Panc1 (cell line): ENCODE measurements around the gene AGPAT4. TPM values are rescaled to one million over a fixed set of nuclear protein-coding genes. Genes with fewer than 3 reads are reported as not detected.
A peak's percentile ranks its signal among the peaks of the same experiment; 100 is the strongest.

Experiments used
- ATAC-seq: fragments of 200-7000 bp; cut with Tn5 transposase; 2 replicates; pipeline ENCODE4 v1.9.1; 2020; ENCODE audit warnings: mild to moderate bottlenecking, moderate library complexity
- BruUV-seq: library from RNA; stranded (reverse); fragments of 400-500 nt; replicated peaks from 2 replicates; lab custom pipeline; 2021; lab: Mats Ljungman, UMichigan
- CTCF ChIA-PET: fragments of 300-600 bp; sonication (Branson Sonifier 250); formaldehyde crosslinking; loops from one replicate; lab custom pipeline; 2022; ENCODE audit warnings: antibody characterized with exemption; lab: Charles Lee
- POLR2A ChIA-PET: fragments of 300-600 bp; sonication (Branson Sonifier 250); formaldehyde crosslinking; loops from one replicate; lab custom pipeline; 2022; ENCODE audit warnings: antibody characterized with exemption; lab: Charles Lee
- DNase-seq: peaks from one replicate; pipeline ENCODE4 v3.0.0-alpha.2; 2010; ENCODE audit warnings: low read depth, low spot score
- H3K27ac ChIP-seq: 2 replicates; pipeline ENCODE4 v1.5.1; 2011; ENCODE audit warnings: mild to moderate bottlenecking, low read length, inconsistent platforms
- H3K27me3 ChIP-seq: fragments of 200-500 bp; sonication (Bioruptor generic); 2 replicates; pipeline ENCODE4 v1.6.0; 2014; ENCODE audit warnings: low read length, inconsistent platforms; ENCODE audit not compliant: control insufficient read depth, insufficient read depth
- H3K36me3 ChIP-seq: fragments of 200-500 bp; sonication (Bioruptor generic); 2 replicates; pipeline ENCODE4 v1.5.1; 2014; ENCODE audit warnings: inconsistent platforms, mild to moderate bottlenecking, low read length, moderate library complexity; ENCODE audit not compliant: control insufficient read depth, insufficient read depth
- H3K4me1 ChIP-seq: 2 replicates; pipeline ENCODE4 v1.5.1; 2011; ENCODE audit warnings: inconsistent platforms, mild to moderate bottlenecking, low read length, moderate library complexity; ENCODE audit not compliant: control insufficient read depth, insufficient read depth
- H3K4me3 ChIP-seq, 2 experiments: 2 replicates each; pipeline ENCODE4 v1.5.1; 2011 to 2012; ENCODE audit warnings: low read depth in 2 of 2, low read length in 2 of 2, mild to moderate bottlenecking in 2 of 2, inconsistent platforms in 1 of 2, moderate library complexity in 1 of 2
- H3K9me3 ChIP-seq: fragments of 200-500 bp; sonication (Bioruptor generic); 2 replicates; pipeline ENCODE4 v1.5.1; 2014; ENCODE audit warnings: low read depth, mild to moderate bottlenecking, inconsistent platforms, low read length, moderate library complexity; ENCODE audit not compliant: control insufficient read depth, insufficient read depth
- POLR2AphosphoS5 ChIP-seq: IDR thresholded peaks from 2 replicates; pipeline ENCODE4 v1.6.1; 2012; ENCODE audit warnings: mild to moderate bottlenecking, low read depth, low read length, moderate library complexity
- SIN3A ChIP-seq: IDR thresholded peaks from 2 replicates; pipeline ENCODE4 v1.6.1; 2012; ENCODE audit warnings: low read depth, mild to moderate bottlenecking, low read length, moderate library complexity, borderline replicate concordance; ENCODE audit not compliant: insufficient read depth
- TCF7L2 ChIP-seq: IDR thresholded peaks from 2 replicates; pipeline ENCODE4 v1.6.1; 2011; ENCODE audit warnings: mild to moderate bottlenecking, low read depth, low read length, inconsistent platforms
- in situ Hi-C: cut with HindIII; loops from 2 replicates; pipeline ENCODE4 v1.10.0; 2016; ENCODE audit warnings: low sequenced_read_pairs, low pct_unique_long_range_greater_than_20kb
- intact Hi-C: fragments of 100-400 bp; cut with micrococcal nuclease; formaldehyde crosslinking; loops from one replicate; pipeline ENCODE4 v1.10.0; 2022; ENCODE audit not compliant: unreplicated experiment
- total RNA-seq: library from RNA; stranded (reverse); gene quantifications from one replicate; pipeline ENCODE4 v1.2.1, GENCODE V29; 2021; ENCODE audit not compliant: unreplicated experiment
- TF ChIP-seq, protein P1 (sequence below), 2 experiments: IDR thresholded peaks; 2 replicates each; pipeline ENCODE4 v1.6.1; 2011 to 2012; ENCODE audit warnings: low read depth in 2 of 2, control low read depth in 1 of 2, low read length in 1 of 2, mild to moderate bottlenecking in 1 of 2, moderate library complexity in 1 of 2; ENCODE audit not compliant: insufficient read depth in 1 of 2
- TF ChIP-seq, protein P2 (sequence below): fragments of 450-650 bp; IDR thresholded peaks from 2 replicates; pipeline ENCODE4 v1.5.1; 2017; ENCODE audit warnings: mild to moderate bottlenecking

The AGPAT4 gene
- total RNA-seq, 1 experiment from 2014 or later: 12.9 TPM

DNA sequence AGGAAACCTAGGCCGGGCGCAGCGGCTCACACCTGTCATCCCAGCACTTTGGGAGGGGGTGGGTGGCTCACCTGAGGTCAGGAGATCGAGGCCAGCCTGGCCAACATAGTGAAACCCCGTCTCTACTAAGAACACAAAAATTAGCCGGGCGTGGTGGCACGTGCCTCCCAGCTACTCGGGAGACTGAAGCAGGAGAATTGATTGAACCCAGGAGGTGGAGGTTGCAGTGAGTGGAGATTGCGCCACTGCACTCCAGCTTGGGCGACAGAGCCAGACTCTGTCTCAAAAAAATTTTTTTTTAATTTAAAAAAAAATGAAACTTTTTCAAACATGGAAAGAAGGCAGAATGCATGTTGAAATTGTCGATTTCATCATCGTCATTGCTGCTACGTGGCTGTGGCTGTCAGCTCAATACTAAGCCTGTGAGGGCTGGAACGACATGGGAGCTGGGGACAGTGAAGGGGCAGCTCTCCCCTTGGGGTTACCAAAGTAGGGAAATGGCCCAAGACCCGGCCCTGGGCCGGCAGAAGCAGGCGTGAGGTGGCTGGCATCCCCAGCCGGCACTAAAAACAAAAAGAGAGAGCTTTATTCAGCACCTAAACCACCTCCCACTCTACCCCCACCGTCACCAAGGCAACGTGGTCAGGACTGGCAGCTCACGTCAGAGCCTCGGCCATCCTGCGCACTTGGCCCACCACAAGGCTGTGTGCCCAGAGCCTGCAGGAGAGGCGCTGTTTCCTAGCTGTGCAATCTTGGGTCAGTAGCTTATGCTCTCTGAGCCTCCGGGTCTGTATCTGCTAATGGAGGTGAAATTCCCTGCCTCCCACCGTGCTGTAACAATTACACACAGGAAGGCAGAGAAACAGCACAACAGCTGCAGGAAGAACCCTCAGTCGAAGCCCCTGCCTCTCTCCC, 30.8 kb downstream of the AGPAT4 start:
- Histone ChIP-seq H3K27me3 (no peaks in the 10 kb centered on the region), H3K4me3 (no peak overlapping the region), H3K4me1 (no peaks in the 10 kb centered on the region), H3K27ac (no peak overlapping the region), H3K9me3 (no peaks in the 10 kb centered on the region), H3K36me3 (no peaks in the 10 kb centered on the region)
- POLR2A ChIA-PET: interaction anchor here (1.0 kb wide), 1 partner anchor 9 kb away, joined by 3 read pairs; no protein-coding TSS in a partner anchor
- peak; percentile 30; the same call in 1 of the 2 replicates for ATAC-seq
- no peak for DNase-seq
- BruUV-seq: no TSS peak
- CTCF ChIA-PET: no interaction called here
- intact Hi-C loops (no loop called here), in situ Hi-C loops (no loop called here)
- TF ChIP-seq POLR2AphosphoS5 (no peak), TCF7L2 (no peak), SIN3A (no peak)
- TF ChIP-seq, protein P1, sequence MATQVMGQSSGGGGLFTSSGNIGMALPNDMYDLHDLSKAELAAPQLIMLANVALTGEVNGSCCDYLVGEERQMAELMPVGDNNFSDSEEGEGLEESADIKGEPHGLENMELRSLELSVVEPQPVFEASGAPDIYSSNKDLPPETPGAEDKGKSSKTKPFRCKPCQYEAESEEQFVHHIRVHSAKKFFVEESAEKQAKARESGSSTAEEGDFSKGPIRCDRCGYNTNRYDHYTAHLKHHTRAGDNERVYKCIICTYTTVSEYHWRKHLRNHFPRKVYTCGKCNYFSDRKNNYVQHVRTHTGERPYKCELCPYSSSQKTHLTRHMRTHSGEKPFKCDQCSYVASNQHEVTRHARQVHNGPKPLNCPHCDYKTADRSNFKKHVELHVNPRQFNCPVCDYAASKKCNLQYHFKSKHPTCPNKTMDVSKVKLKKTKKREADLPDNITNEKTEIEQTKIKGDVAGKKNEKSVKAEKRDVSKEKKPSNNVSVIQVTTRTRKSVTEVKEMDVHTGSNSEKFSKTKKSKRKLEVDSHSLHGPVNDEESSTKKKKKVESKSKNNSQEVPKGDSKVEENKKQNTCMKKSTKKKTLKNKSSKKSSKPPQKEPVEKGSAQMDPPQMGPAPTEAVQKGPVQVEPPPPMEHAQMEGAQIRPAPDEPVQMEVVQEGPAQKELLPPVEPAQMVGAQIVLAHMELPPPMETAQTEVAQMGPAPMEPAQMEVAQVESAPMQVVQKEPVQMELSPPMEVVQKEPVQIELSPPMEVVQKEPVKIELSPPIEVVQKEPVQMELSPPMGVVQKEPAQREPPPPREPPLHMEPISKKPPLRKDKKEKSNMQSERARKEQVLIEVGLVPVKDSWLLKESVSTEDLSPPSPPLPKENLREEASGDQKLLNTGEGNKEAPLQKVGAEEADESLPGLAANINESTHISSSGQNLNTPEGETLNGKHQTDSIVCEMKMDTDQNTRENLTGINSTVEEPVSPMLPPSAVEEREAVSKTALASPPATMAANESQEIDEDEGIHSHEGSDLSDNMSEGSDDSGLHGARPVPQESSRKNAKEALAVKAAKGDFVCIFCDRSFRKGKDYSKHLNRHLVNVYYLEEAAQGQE (IDR thresholded peaks at IDR 0.05; ENCODE audit: insufficient read depth in 1 of 2, low read depth in 2 of 2, low read length in 1 of 2): no peak

DNA sequence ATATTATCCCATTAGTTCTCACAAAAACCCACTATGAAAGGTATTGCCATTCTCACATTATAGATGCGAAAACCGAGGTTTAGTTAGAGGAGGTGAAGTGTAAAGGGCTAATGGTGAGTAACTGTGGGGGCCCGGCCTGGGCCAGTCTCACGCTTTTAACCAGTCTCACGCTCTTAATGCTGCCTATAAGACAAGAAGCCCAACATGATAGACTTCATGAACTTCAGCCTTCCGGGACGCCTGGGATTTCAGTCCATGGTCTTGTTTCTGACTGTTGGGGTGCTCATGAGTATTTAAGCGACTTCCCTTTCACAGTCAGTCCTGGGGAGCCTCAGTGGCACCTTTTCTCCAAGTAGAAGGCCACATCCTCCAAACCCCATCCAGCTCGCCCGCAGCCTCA, 31.7 kb downstream of the AGPAT4 start:
- Histone ChIP-seq H3K27ac (no peak overlapping the region), H3K27me3 (no peaks in the 10 kb centered on the region), H3K9me3 (no peaks in the 10 kb centered on the region), H3K4me1 (no peaks in the 10 kb centered on the region), H3K36me3 (no peaks in the 10 kb centered on the region), H3K4me3 (no peak overlapping the region)
- intact Hi-C loops: no loop called here
- no peak for ATAC-seq
- in situ Hi-C loops: no loop called here
- CTCF ChIA-PET: no interaction called here
- no TSS peak for BruUV-seq
- POLR2A ChIA-PET: interaction anchor here (1.0 kb wide), 1 partner anchor 10 kb away, joined by 3 read pairs; no protein-coding TSS in a partner anchor
- TF ChIP-seq SIN3A: no peak
- TF ChIP-seq TCF7L2: no peak
- TF ChIP-seq, protein P1 (IDR thresholded peaks at IDR 0.05; ENCODE audit: insufficient read depth in 1 of 2, low read depth in 2 of 2, low read length in 1 of 2): no peak
- TF ChIP-seq, protein P2, sequence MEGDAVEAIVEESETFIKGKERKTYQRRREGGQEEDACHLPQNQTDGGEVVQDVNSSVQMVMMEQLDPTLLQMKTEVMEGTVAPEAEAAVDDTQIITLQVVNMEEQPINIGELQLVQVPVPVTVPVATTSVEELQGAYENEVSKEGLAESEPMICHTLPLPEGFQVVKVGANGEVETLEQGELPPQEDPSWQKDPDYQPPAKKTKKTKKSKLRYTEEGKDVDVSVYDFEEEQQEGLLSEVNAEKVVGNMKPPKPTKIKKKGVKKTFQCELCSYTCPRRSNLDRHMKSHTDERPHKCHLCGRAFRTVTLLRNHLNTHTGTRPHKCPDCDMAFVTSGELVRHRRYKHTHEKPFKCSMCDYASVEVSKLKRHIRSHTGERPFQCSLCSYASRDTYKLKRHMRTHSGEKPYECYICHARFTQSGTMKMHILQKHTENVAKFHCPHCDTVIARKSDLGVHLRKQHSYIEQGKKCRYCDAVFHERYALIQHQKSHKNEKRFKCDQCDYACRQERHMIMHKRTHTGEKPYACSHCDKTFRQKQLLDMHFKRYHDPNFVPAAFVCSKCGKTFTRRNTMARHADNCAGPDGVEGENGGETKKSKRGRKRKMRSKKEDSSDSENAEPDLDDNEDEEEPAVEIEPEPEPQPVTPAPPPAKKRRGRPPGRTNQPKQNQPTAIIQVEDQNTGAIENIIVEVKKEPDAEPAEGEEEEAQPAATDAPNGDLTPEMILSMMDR: no peak
- no peak for TF ChIP-seq POLR2AphosphoS5
- no peak for DNase-seq
